NCI-H2227 (cell line): ENCODE data around the gene PRADC1.
"Not testable (repeated sequence)": the region's sequence is repeated elsewhere in the genome, so short reads cannot be mapped to it uniquely, and the experiment has no call there.

Experiments used
- DNase-seq: peaks from one replicate; lab custom pipeline; 2025; ENCODE audit not compliant: unreplicated experiment; lab: John Stamatoyannopoulos, UW

The PRADC1 gene

GRCh38 chr2:73233154-73233931 is at the start of gene PRADC1:
Gene PRADC1, minus strand, starts transcription at chr2:73233239. Its CDS starts 79 bp downstream, at chr2:73233160.
- DNase-seq = peak; percentile 99

GRCh38 chr2:73281244-73281643 is 48.2 kb upstream of the PRADC1 start:
- no peak for DNase-seq

GRCh38 chr2:73279852-73280251 is 46.8 kb upstream of the PRADC1 start:
- no peak for DNase-seq

- no peak for DNase-seq
Measured at GRCh38 chr2:73272270-73272669, 39.2 kb upstream of the PRADC1 start.

GRCh38 chr2:73269686-73270465 is 36.8 kb upstream of the PRADC1 start:
- DNase-seq = peak; percentile 48

- DNase-seq = peak; percentile 88
Measured at GRCh38 chr2:73268830-73269685, 36.0 kb upstream of the PRADC1 start.

GRCh38 chr2:73268366-73268829 is 35.4 kb upstream of the PRADC1 start:
- DNase-seq = no peak

GRCh38 chr2:73267008-73267407 is 34.0 kb upstream of the PRADC1 start:
- DNase-seq = no peak

- peak; percentile 26 for DNase-seq
Measured at GRCh38 chr2:73266061-73266901, 33.2 kb upstream of the PRADC1 start.

- no peak for DNase-seq
Measured at GRCh38 chr2:73265298-73266060, 32.4 kb upstream of the PRADC1 start.

- DNase-seq = no peak
Measured at GRCh38 chr2:73264783-73265182, 31.7 kb upstream of the PRADC1 start.

GRCh38 chr2:73264332-73264606 is 31.2 kb upstream of the PRADC1 start:
- DNase-seq = no peak

- no peak for DNase-seq
Measured at GRCh38 chr2:73263540-73264331, 30.7 kb upstream of the PRADC1 start.

GRCh38 chr2:73262691-73263429 is 29.8 kb upstream of the PRADC1 start:
- DNase-seq = not testable (repeated sequence)

GRCh38 chr2:73262108-73262651 is 29.1 kb upstream of the PRADC1 start:
- no peak for DNase-seq

GRCh38 chr2:73260338-73260984 is 27.4 kb upstream of the PRADC1 start:
- no peak for DNase-seq

- DNase-seq = no peak
Measured at GRCh38 chr2:73259704-73260337, 26.8 kb upstream of the PRADC1 start.
